K562 (cell line): ENCODE measurements around the gene GTPBP1. TPM values are rescaled to one million over a fixed set of nuclear protein-coding genes. Genes with fewer than 3 reads are reported as not detected.

Experiments
- CHD1 ChIP-seq: fragments of 200-600 bp; sonication (generic); IDR thresholded peaks from one replicate; pipeline ENCODE4 v1.6.1; 2012; ENCODE audit warnings: mild to moderate bottlenecking, moderate library complexity, low read length, inconsistent platforms
- CXXC5 ChIP-seq: fragments of 250-450 bp; sonication (Bioruptor Pico); IDR thresholded peaks from 2 replicates; pipeline ENCODE4 v1.8.0; 2022; ENCODE audit warnings: inconsistent platforms, mild to moderate bottlenecking, moderate library complexity
- EP400 ChIP-seq: fragments of 450-650 bp; IDR thresholded peaks from 2 replicates; pipeline ENCODE4 v1.6.1; 2017; ENCODE audit warnings: antibody characterized with exemption, mild to moderate bottlenecking, moderate library complexity
- FOS ChIP-seq: IDR thresholded peaks from 3 replicates; pipeline ENCODE4 v1.6.1; 2011; ENCODE audit not compliant: insufficient read length; ENCODE audit errors: extremely low read depth
- GABPA ChIP-seq: fragments of 200-800 bp; sonication (Bioruptor generic); conservative IDR thresholded peaks from 2 replicates; pipeline ENCODE4 v1.6.1; 2016; ENCODE audit warnings: low read depth, missing genetic modification characterization, missing compliant biosample characterization
- GATAD2B ChIP-seq: fragments of 450-650 bp; IDR thresholded peaks from 2 replicates; pipeline ENCODE4 v1.6.1; 2017; ENCODE audit warnings: mild to moderate bottlenecking, borderline replicate concordance
- HMG20B ChIP-seq: fragments of 250-450 bp; sonication (Bioruptor Pico); IDR thresholded peaks from 2 replicates; pipeline ENCODE4 v1.5.0; 2021; ENCODE audit warnings: mild to moderate bottlenecking
- HOMEZ ChIP-seq: fragments of 250-450 bp; sonication (Bioruptor Pico); IDR thresholded peaks from 2 replicates; pipeline ENCODE4 v1.4.0; 2020; ENCODE audit warnings: mild to moderate bottlenecking, moderate library complexity
- MAFK ChIP-seq: IDR thresholded peaks from 2 replicates; pipeline ENCODE4 v1.6.1; 2011; ENCODE audit warnings: low read length, improper control_type of control experiment
- MCM5 ChIP-seq: fragments of 450-650 bp; IDR thresholded peaks from 2 replicates; pipeline ENCODE4 v1.6.1; 2016; ENCODE audit warnings: low read depth
- MLX ChIP-seq, 2 experiments: fragments of 450-650 bp in 1 of 2; sonication (generic) in 1 of 2; formaldehyde crosslinking; conservative IDR thresholded peaks; 2 replicates each; pipeline versions ENCODE4 v1.4.0 to v1.8.1; 2020 to 2022; ENCODE audit warnings: mild to moderate bottlenecking in 1 of 2, missing genetic modification reagents in 1 of 2
- NFRKB ChIP-seq: fragments of 450-650 bp; IDR thresholded peaks from 2 replicates; pipeline ENCODE4 v1.6.1; 2016; ENCODE audit warnings: low read depth
- NFYB ChIP-seq: IDR thresholded peaks from 2 replicates; pipeline ENCODE4 v1.6.1; 2011; ENCODE audit warnings: mild to moderate bottlenecking, moderate library complexity; ENCODE audit not compliant: insufficient read length; ENCODE audit errors: extremely low read depth
- NR2C1 ChIP-seq, 2 experiments: fragments of 450-650 bp; IDR thresholded peaks; 2 replicates each; pipeline ENCODE4 v1.6.1; 2017; ENCODE audit warnings: mild to moderate bottlenecking in 2 of 2, antibody characterized with exemption in 1 of 2, inconsistent platforms in 1 of 2, missing compliant biosample characterization in 1 of 2, missing genetic modification characterization in 1 of 2
- NR2C2 ChIP-seq, 2 experiments: fragments of 200-800 bp in 1 of 2; sonication (Bioruptor generic) in 1 of 2; sonication (generic) in 1 of 2; formaldehyde crosslinking in 1 of 2; IDR thresholded peaks; 2 replicates each; pipeline versions ENCODE4 v1.6.1 to v1.8.0; 2016 to 2022; ENCODE audit warnings: mild to moderate bottlenecking in 1 of 2, missing compliant biosample characterization in 1 of 2, missing genetic modification characterization in 1 of 2, missing genetic modification reagents in 1 of 2
- NR3C1 ChIP-seq: sonication (generic); formaldehyde crosslinking; IDR thresholded peaks from 2 replicates; pipeline ENCODE4 v1.8.1; 2022; ENCODE audit warnings: missing genetic modification reagents
- NRF1 ChIP-seq, 2 experiments: fragments of 450-650 bp; IDR thresholded peaks in 1 of 2; conservative IDR thresholded peaks in 1 of 2; 2 replicates each; pipeline ENCODE4 v1.6.1; 2014; ENCODE audit warnings: mild to moderate bottlenecking in 2 of 2
- NUFIP1 ChIP-seq: fragments of 450-650 bp; IDR thresholded peaks from 2 replicates; pipeline ENCODE4 v1.6.1; 2018; ENCODE audit not compliant: partially characterized antibody
- PHB2 ChIP-seq: fragments of 450-650 bp; IDR thresholded peaks from 2 replicates; pipeline ENCODE4 v1.6.1; 2017; ENCODE audit warnings: low read depth
- RBM39 ChIP-seq: fragments of 200-400 bp; formaldehyde crosslinking; optimal IDR thresholded peaks from 2 replicates; pipeline ENCODE3; 2018; ENCODE audit warnings: low read depth, low read length
- SAP30 ChIP-seq: fragments of 200-600 bp; sonication (generic); IDR thresholded peaks from 2 replicates; pipeline ENCODE4 v1.6.1; 2012; ENCODE audit warnings: borderline replicate concordance, low read depth, mild to moderate bottlenecking, moderate library complexity, low read length, control low read depth, inconsistent platforms; ENCODE audit not compliant: insufficient read depth, poor library complexity, severe bottlenecking
- ZBTB43 ChIP-seq: sonication (generic); formaldehyde crosslinking; IDR thresholded peaks from 2 replicates; pipeline ENCODE4 v1.8.0; 2023; ENCODE audit warnings: mild to moderate bottlenecking, missing genetic modification reagents
- ZBTB7A ChIP-seq: IDR thresholded peaks from 2 replicates; pipeline ENCODE4 v1.6.1; 2011; ENCODE audit warnings: low read depth, mild to moderate bottlenecking, low read length, moderate library complexity, borderline replicate concordance; ENCODE audit not compliant: control insufficient read depth
- ZFP1 ChIP-seq: fragments of 450-650 bp; formaldehyde crosslinking; IDR thresholded peaks from 2 replicates; pipeline ENCODE4 v1.4.0; 2020; ENCODE audit warnings: mild to moderate bottlenecking, mixed read lengths
- ZNF239 ChIP-seq: fragments of 250-450 bp; sonication (Bioruptor Pico); IDR thresholded peaks from 2 replicates; pipeline ENCODE4 v1.4.0; 2020; ENCODE audit warnings: mild to moderate bottlenecking
- ZNF445 ChIP-seq: fragments of 250-450 bp; sonication (Bioruptor Pico); IDR thresholded peaks from 2 replicates; pipeline ENCODE4 v1.4.0; 2020; ENCODE audit warnings: low read depth, mild to moderate bottlenecking, moderate library complexity
- ZNF778 ChIP-seq: fragments of 450-650 bp; formaldehyde crosslinking; IDR thresholded peaks from 2 replicates; pipeline ENCODE4 v1.4.0; 2020; ENCODE audit warnings: mild to moderate bottlenecking, moderate library complexity
- polyA plus RNA-seq, 8 experiments: library from polyadenylated mRNA; depleted of rRNA in 4 of 8; stranded (reverse) in 5 of 8; unstranded in 3 of 8; fragments of >200 nt; fragmentation: Nextera tagmentation in 2 of 8; fragmentation: Illumina TruSeq in 1 of 8; extraction: Ambion mirVana in 2 of 8; extraction: Trizol in 1 of 8; gene quantifications; 2 replicates each; pipeline versions ENCODE4 v1.2.1 to v1.2.3, GENCODE V29; 2011 to 2014; ENCODE audit warnings: inconsistent platforms in 1 of 8, missing spikeins in 1 of 8
- total RNA-seq, 7 experiments: library from RNA; depleted of rRNA in 6 of 7; stranded (reverse); fragments of >200 nt in 6 of 7; fragmentation: Illumina TruSeq in 2 of 7; extraction: Trizol in 2 of 7; gene quantifications; 2 replicates each; pipeline versions ENCODE4 v1.2.1 to v1.2.3, GENCODE V29; 2011 to 2021; ENCODE audit warnings: low replicate concordance in 1 of 7

GTPBP1 gene
- total and polyA plus RNA-seq, 9 of the 15 experiments (the other 6 are each of a cell fraction or from before 2014, with no cell fraction given): 0.83 to 53.2 (median 23.3) TPM

GRCh38 chr22:38755911-38756532, 50.3 kb downstream of the GTPBP1 start, which contains the start of gene SUN2 (continued):
- TF ChIP-seq NFYB (peak; percentile 67), RBM39 (no peak), NUFIP1 (no peak), NR2C2 (CRISPR knock-in tag; IDR thresholded peaks at IDR 0.05) (no peak), NR2C2 (tag; IDR thresholded peaks at IDR 0.05) (0 out of 2 replicates have a peak, but pooled peaks have one; percentile 12), GABPA (no peak; the same call in 1 of the 2 replicates), ZFP1 (no peak), HOMEZ (CRISPR knock-in tag) (no peak), MLX (CRISPR knock-in tag; conservative IDR thresholded peaks at IDR 0.05) (no peak), FOS (peak; percentile 63), MAFK (no peak), CXXC5 (CRISPR knock-in tag) (peak; percentile 64), NRF1 (conservative IDR thresholded peaks at IDR 0.05 in 1 of 2, IDR thresholded peaks at IDR 0.05 in 1 of 2) (peak; percentile 50 to 65; a peak in 3 of 4 replicates), ZBTB43 (CRISPR knock-in tag) (no peak), ZNF778 (CRISPR knock-in tag) (no peak), PHB2 (no peak), SAP30 (peak; percentile 43), NR3C1 (CRISPR knock-in tag) (no peak), GATAD2B (no peak; the same call in 1 of the 2 replicates), CHD1 (no peak), ZNF445 (CRISPR knock-in tag) (no peak), NR2C1 (IDR thresholded peaks at IDR 0.05) (no peak), NR2C1 (tag; IDR thresholded peaks at IDR 0.05) (no peak), ZBTB7A (no peak), EP400 (no peak), MCM5 (no peak), NFRKB (no peak), HMG20B (CRISPR knock-in tag) (no peak), ZNF239 (no peak)
